B cell (primary cell): ENCODE results near the gene TEKT3. TPM values are rescaled to one million over a fixed set of nuclear protein-coding genes. Genes with fewer than 3 reads are reported as not detected.

Source experiments
- ATAC-seq: fragments of 200-7000 bp; cut with Tn5 transposase; one replicate; pipeline ENCODE4 v1.10.0; 2021; ENCODE audit warnings: low read depth, mild to moderate bottlenecking, moderate number of reproducible peaks, moderate library complexity
- CTCF ChIA-PET: fragments of 350-600 bp; sonication (Branson Sonifier 250); formaldehyde crosslinking; loops from one replicate; lab custom pipeline; 2021; ENCODE audit warnings: antibody characterized with exemption, inconsistent platforms; lab: Charles Lee
- POLR2A ChIA-PET: fragments of 350-600 bp; sonication (Branson Sonifier 250); formaldehyde crosslinking; loops from one replicate; lab custom pipeline; 2021; ENCODE audit warnings: antibody characterized with exemption; lab: Charles Lee
- DNase-seq: peaks from one replicate; pipeline ENCODE4 v3.0.0; 2013
- H2AFZ ChIP-seq: 2 replicates; pipeline ENCODE4 v1.6.1; 2012; ENCODE audit warnings: mild to moderate bottlenecking, low read depth, low read length; ENCODE audit not compliant: insufficient read depth, poor library complexity, severe bottlenecking
- H3K27ac ChIP-seq, 2 donors: 1 replicate in 1 of 2; 2 replicates in 1 of 2; pipeline ENCODE4 v1.5.1; 2012 to 2013; ENCODE audit warnings: low read length in 2 of 2, mild to moderate bottlenecking in 2 of 2, moderate library complexity in 1 of 2
- H3K27me3 ChIP-seq, 4 experiments: fragments of 200-600 bp in 1 of 4; sonication (generic) in 1 of 4; replicated peaks in 1 of 4; 1 replicate in 2 of 4; 2 replicates in 2 of 4; pipeline versions ENCODE4 v1.6.1 to v1.7.0; 2013 to 2016; ENCODE audit warnings: low read length in 3 of 4, mild to moderate bottlenecking in 2 of 4, mixed read lengths in 1 of 4, moderate library complexity in 1 of 4; ENCODE audit not compliant: insufficient read depth in 4 of 4, control insufficient read depth in 3 of 4; ENCODE audit errors: control extremely low read depth in 1 of 4
- H3K36me3 ChIP-seq, 2 experiments: replicated peaks in 1 of 2; 1 replicate in 1 of 2; 2 replicates in 1 of 2; pipeline versions ENCODE4 v1.6.1 to v1.7.1; 2013; ENCODE audit warnings: low read length in 1 of 2; ENCODE audit not compliant: insufficient read depth in 2 of 2, control insufficient read depth in 1 of 2; ENCODE audit errors: control extremely low read depth in 1 of 2, extremely low read depth in 1 of 2
- H3K4me1 ChIP-seq, 2 donors: fragments of 200-600 bp in 1 of 2; sonication (generic) in 1 of 2; 1 replicate in 1 of 2; 2 replicates in 1 of 2; pipeline versions ENCODE4 v1.5.1 to v1.6.1; 2013 to 2017; ENCODE audit warnings: low read length in 2 of 2; ENCODE audit not compliant: control insufficient read depth in 2 of 2, insufficient read depth in 2 of 2
- H3K4me2 ChIP-seq: replicated peaks from 2 replicates; pipeline ENCODE3; 2012; ENCODE audit warnings: mild to moderate bottlenecking, low read depth, low read length; ENCODE audit not compliant: poor library complexity, severe bottlenecking
- H3K4me3 ChIP-seq, 5 experiments: fragments of 200-600 bp in 1 of 5; sonication (generic) in 1 of 5; 1 replicate in 3 of 5; 2 replicates in 2 of 5; pipeline versions ENCODE4 v1.5.1 to v1.7.0; 2011 to 2016; ENCODE audit warnings: low read length in 4 of 5, mild to moderate bottlenecking in 4 of 5, low read depth in 2 of 5, control low read depth in 1 of 5, moderate library complexity in 1 of 5; ENCODE audit not compliant: insufficient read depth in 1 of 5; ENCODE audit errors: control extremely low read depth in 1 of 5, extremely low read depth in 1 of 5
- H3K79me2 ChIP-seq: fragments of 200-600 bp; sonication (generic); one replicate; pipeline ENCODE4 v1.6.0; 2016; ENCODE audit warnings: low read length; ENCODE audit not compliant: control insufficient read depth, insufficient read depth
- H3K9ac ChIP-seq: fragments of 200-600 bp; sonication (generic); 2 replicates; pipeline ENCODE4 v1.6.1; 2017; ENCODE audit warnings: mild to moderate bottlenecking, low read length, moderate library complexity
- H3K9me3 ChIP-seq, 3 donors: one replicate each; pipeline versions ENCODE4 v1.6.1 to v1.7.1; 2013; ENCODE audit warnings: low read length in 2 of 3; ENCODE audit not compliant: control insufficient read depth in 2 of 3, insufficient read depth in 1 of 3; ENCODE audit errors: control extremely low read depth in 1 of 3
- H4K20me1 ChIP-seq: 2 replicates; pipeline ENCODE4 v1.6.0; 2012; ENCODE audit warnings: mild to moderate bottlenecking, low read length; ENCODE audit not compliant: insufficient read depth, control insufficient read depth, poor library complexity, severe bottlenecking
- H3K27ac Mint-ChIP-seq: one replicate; pipeline ENCODE4 v1.8.0; 2021; ENCODE audit warnings: mixed read lengths
- H3K27me3 Mint-ChIP-seq: one replicate; pipeline ENCODE4 v1.8.0; 2021; ENCODE audit warnings: mixed read lengths
- H3K4me1 Mint-ChIP-seq: one replicate; pipeline ENCODE4 v1.8.0; 2021; ENCODE audit warnings: mixed read lengths
- H3K4me3 Mint-ChIP-seq: one replicate; pipeline ENCODE4 v1.8.0; 2021; ENCODE audit warnings: mixed read lengths
- H3K9me3 Mint-ChIP-seq: one replicate; pipeline ENCODE4 v1.8.0; 2022; ENCODE audit warnings: mixed read lengths; ENCODE audit not compliant: insufficient read depth
- EZH2 ChIP-seq: IDR thresholded peaks from 2 replicates; pipeline ENCODE4 v1.6.1; 2012; ENCODE audit warnings: borderline replicate concordance, low read depth, mild to moderate bottlenecking, moderate library complexity, low read length; ENCODE audit not compliant: insufficient read depth, poor library complexity, severe bottlenecking
- WGBS: methylation state at CpG from one replicate; pipeline ENCODE4 v1.1.5; 2013; ENCODE audit warnings: missing lambda C conversion rate; ENCODE audit not compliant: insufficient coverage; 5-methylcytosine and 5-hydroxymethylcytosine counted together
- intact Hi-C: fragments of 100-400 bp; cut with micrococcal nuclease; formaldehyde crosslinking; loops from one replicate; pipeline ENCODE4 v1.10.0; 2022
- polyA plus RNA-seq: library from polyadenylated mRNA; depleted of rRNA; stranded (reverse); fragments of >200 nt; gene quantifications from 2 replicates; pipeline ENCODE4 v1.2.3, GENCODE V29; 2012
- total RNA-seq, 2 donors: library from RNA; stranded (reverse); fragments of 120-200 nt in 1 of 2; gene quantifications; 1 replicate in 1 of 2; 2 replicates in 1 of 2; pipeline versions ENCODE4 v1.2.3 to v1.2.4, GENCODE V29; 2013 to 2022
- TF ChIP-seq, protein P1 (sequence below): fragments of 200-600 bp; IDR thresholded peaks from one replicate; pipeline ENCODE4 v1.8.0; 2022; ENCODE audit warnings: antibody characterized with exemption, mild to moderate bottlenecking

TEKT3 gene
- total and polyA plus RNA-seq, 2 donors (not counting 1 experiment from before 2014, with no cell fraction given), result 0.49 to 1.8 TPM

- ChIA-PET CTCF (no interaction called here), POLR2A (no interaction called here)
These were observed 32.6 kb downstream of the TEKT3 start for GRCh38 chr17:15308758-15309157.

GRCh38 chr17:15307710-15308111, 33.7 kb downstream of the TEKT3 start:
- Histone ChIP-seq H3K27ac (no peak overlapping the region), H3K9me3 (no peaks in the 10 kb centered on the region), H3K27me3 (peaks cover 0 to 3% (median 1%) of the 10 kb centered on the region in 4 experiments), H3K4me1 (no peaks in the 10 kb centered on the region), H2AFZ (no peak overlapping the region), H3K9ac (no peak overlapping the region), H3K79me2 (no peaks in the 10 kb centered on the region), H4K20me1 (no peaks in the 10 kb centered on the region), H3K4me2 (no peak overlapping the region), H3K4me3 (no peak overlapping the region), H3K36me3 (no peaks in the 10 kb centered on the region)
- no peak overlapping the region for H3K4me3 Mint-ChIP-seq
- DNase-seq (no peak), ATAC-seq (no peak)
- H3K27ac Mint-ChIP-seq, result no peak overlapping the region
- 80% methylated on average over 1 of the region's 4 CpGs for WGBS
- intact Hi-C loops, result no loop called here
- no peak for TF ChIP-seq EZH2
- TF ChIP-seq, protein P1, sequence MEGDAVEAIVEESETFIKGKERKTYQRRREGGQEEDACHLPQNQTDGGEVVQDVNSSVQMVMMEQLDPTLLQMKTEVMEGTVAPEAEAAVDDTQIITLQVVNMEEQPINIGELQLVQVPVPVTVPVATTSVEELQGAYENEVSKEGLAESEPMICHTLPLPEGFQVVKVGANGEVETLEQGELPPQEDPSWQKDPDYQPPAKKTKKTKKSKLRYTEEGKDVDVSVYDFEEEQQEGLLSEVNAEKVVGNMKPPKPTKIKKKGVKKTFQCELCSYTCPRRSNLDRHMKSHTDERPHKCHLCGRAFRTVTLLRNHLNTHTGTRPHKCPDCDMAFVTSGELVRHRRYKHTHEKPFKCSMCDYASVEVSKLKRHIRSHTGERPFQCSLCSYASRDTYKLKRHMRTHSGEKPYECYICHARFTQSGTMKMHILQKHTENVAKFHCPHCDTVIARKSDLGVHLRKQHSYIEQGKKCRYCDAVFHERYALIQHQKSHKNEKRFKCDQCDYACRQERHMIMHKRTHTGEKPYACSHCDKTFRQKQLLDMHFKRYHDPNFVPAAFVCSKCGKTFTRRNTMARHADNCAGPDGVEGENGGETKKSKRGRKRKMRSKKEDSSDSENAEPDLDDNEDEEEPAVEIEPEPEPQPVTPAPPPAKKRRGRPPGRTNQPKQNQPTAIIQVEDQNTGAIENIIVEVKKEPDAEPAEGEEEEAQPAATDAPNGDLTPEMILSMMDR, result no peak
- ChIA-PET POLR2A (no interaction called here), CTCF (no interaction called here)
- H3K9me3 Mint-ChIP-seq, result no peaks in the 10 kb centered on the region
- peaks cover 3% of the 10 kb centered on the region for H3K27me3 Mint-ChIP-seq
- H3K4me1 Mint-ChIP-seq, result no peaks in the 10 kb centered on the region

More at GRCh38 chr17:15308758-15309157, 32.6 kb downstream of the TEKT3 start:
- Histone ChIP-seq H4K20me1 (no peaks in the 10 kb centered on the region), H3K4me3 (no peak overlapping the region), H3K4me1 (no peaks in the 10 kb centered on the region), H3K36me3 (no peaks in the 10 kb centered on the region), H2AFZ (no peak overlapping the region), H3K27ac (no peak overlapping the region), H3K4me2 (no peak overlapping the region), H3K9me3 (no peaks in the 10 kb centered on the region), H3K9ac (no peak overlapping the region), H3K27me3 (peaks cover 0 to 3% (median 1%) of the 10 kb centered on the region in 4 experiments), H3K79me2 (no peaks in the 10 kb centered on the region)
- intact Hi-C loops, result no loop called here
- H3K4me3 Mint-ChIP-seq, result no peak overlapping the region
- no peak for TF ChIP-seq EZH2
- TF ChIP-seq, protein P1, result no peak
- no peak for ATAC-seq
- H3K27me3 Mint-ChIP-seq, result no peaks in the 10 kb centered on the region
- no peak overlapping the region for H3K27ac Mint-ChIP-seq
- no peaks in the 10 kb centered on the region for H3K9me3 Mint-ChIP-seq
- H3K4me1 Mint-ChIP-seq, result no peaks in the 10 kb centered on the region
- WGBS, result 78% methylated on average over 7 of the region's 7 CpGs
- no peak for DNase-seq
